K562 (cell line): ENCODE data around the gene SPATA13.

Source experiments
- BRCA1 ChIP-seq, 2 experiments: fragments of 450-650 bp in 1 of 2; sonication (generic) in 1 of 2; formaldehyde crosslinking in 1 of 2; IDR thresholded peaks; 2 replicates each; pipeline versions ENCODE4 v1.5.0 to v1.6.1; 2017 to 2020; ENCODE audit warnings: mild to moderate bottlenecking in 1 of 2, missing genetic modification reagents in 1 of 2
- CTCF ChIP-seq, 3 experiments: IDR thresholded peaks in 2 of 3; conservative IDR thresholded peaks in 1 of 3; 2 replicates each; pipeline ENCODE4 v1.5.1; 2011 to 2012; ENCODE audit warnings: low read length in 3 of 3, mild to moderate bottlenecking in 3 of 3, control low read depth in 2 of 3, improper control_type of control experiment in 1 of 3, inconsistent platforms in 1 of 3, low read depth in 1 of 3, mixed read lengths in 1 of 3, moderate library complexity in 1 of 3; ENCODE audit not compliant: insufficient read depth in 2 of 3
- EP300 ChIP-seq: IDR thresholded peaks from 2 replicates; pipeline ENCODE4 v1.6.1; 2012; ENCODE audit warnings: low read length, improper control_type of control experiment
- GTF2E2 ChIP-seq: fragments of 200-800 bp; sonication (Bioruptor generic); IDR thresholded peaks from 2 replicates; pipeline ENCODE4 v1.6.1; 2016; ENCODE audit warnings: missing genetic modification characterization, missing compliant biosample characterization
- POLR2A ChIP-seq: fragments of 450-650 bp; conservative IDR thresholded peaks from 2 replicates; pipeline ENCODE4 v1.6.1; 2016
- RBM15 ChIP-seq: fragments of 200-400 bp; formaldehyde crosslinking; IDR thresholded peaks from 2 replicates; pipeline ENCODE4 v1.6.1; 2018; ENCODE audit warnings: mild to moderate bottlenecking, low read length, moderate library complexity; ENCODE audit not compliant: insufficient read depth
- SIN3A ChIP-seq, 2 experiments: fragments of 150-350 bp in 1 of 2; IDR thresholded peaks; 2 replicates each; pipeline ENCODE4 v1.6.1; 2011 to 2016; ENCODE audit warnings: borderline replicate concordance in 2 of 2, low read depth in 2 of 2, low read length in 2 of 2, mild to moderate bottlenecking in 2 of 2, moderate library complexity in 2 of 2; ENCODE audit not compliant: control insufficient read depth in 1 of 2
- YY1 ChIP-seq, 3 experiments: IDR thresholded peaks; 2 replicates each; pipeline ENCODE4 v1.6.1; 2011; ENCODE audit warnings: low read length in 2 of 3, mild to moderate bottlenecking in 2 of 3, moderate library complexity in 2 of 3, borderline replicate concordance in 1 of 3, control low read depth in 1 of 3, low read depth in 1 of 3; ENCODE audit not compliant: insufficient read depth in 3 of 3, insufficient replicate concordance in 2 of 3, control insufficient read depth in 1 of 3, insufficient read length in 1 of 3; ENCODE audit errors: extremely low read depth in 1 of 3
- ZBTB2 ChIP-seq: fragments of 450-650 bp; IDR thresholded peaks from 2 replicates; pipeline ENCODE4 v1.6.1; 2016; ENCODE audit warnings: antibody characterized with exemption
- ZFX ChIP-seq: sonication (generic); formaldehyde crosslinking; IDR thresholded peaks from 2 replicates; pipeline ENCODE4 v1.8.0; 2022; ENCODE audit warnings: mild to moderate bottlenecking, missing genetic modification reagents, moderate library complexity
- ZNF561 ChIP-seq: fragments of 450-650 bp; formaldehyde crosslinking; conservative IDR thresholded peaks from 2 replicates; pipeline ENCODE4 v1.4.0; 2020; ENCODE audit warnings: mild to moderate bottlenecking, moderate library complexity
- ZNF583 ChIP-seq: fragments of 250-450 bp; sonication (Bioruptor Pico); IDR thresholded peaks from 2 replicates; pipeline ENCODE4 v1.4.0; 2020
- ZNF764 ChIP-seq: fragments of 250-450 bp; sonication (Bioruptor Pico); IDR thresholded peaks from 2 replicates; pipeline ENCODE4 v1.4.0; 2020; ENCODE audit warnings: low read depth, mild to moderate bottlenecking, moderate library complexity
- ZSCAN29 ChIP-seq: fragments of 450-650 bp; IDR thresholded peaks from 2 replicates; pipeline ENCODE4 v1.6.1; 2017

GRCh38 chr13:24339937-24340607, 179.6 kb downstream of the SPATA13 start:
- no peak for TF ChIP-seq GTF2E2 (tag)
- TF ChIP-seq POLR2A = no peak
- TF ChIP-seq SIN3A (IDR thresholded peaks at IDR 0.05; ENCODE audit: borderline replicate concordance in 2 of 2, control insufficient read depth in 1 of 2, low read depth in 2 of 2, low read length in 2 of 2) = no peak
- TF ChIP-seq ZFX (CRISPR knock-in tag) = no peak
- TF ChIP-seq YY1 (IDR thresholded peaks at IDR 0.05; ENCODE audit: borderline replicate concordance in 1 of 3, control insufficient read depth in 1 of 3, extremely low read depth in 1 of 3, insufficient read depth in 3 of 3, insufficient read length in 1 of 3, insufficient replicate concordance in 2 of 3, low read depth in 1 of 3, low read length in 2 of 3) = no peak
- no peak for TF ChIP-seq ZBTB2
- no peak for TF ChIP-seq ZNF764 (CRISPR knock-in tag)
- no peak for TF ChIP-seq ZNF583 (CRISPR knock-in tag)
- no peak for TF ChIP-seq ZNF561 (CRISPR knock-in tag)
- no peak for TF ChIP-seq CTCF (IDR thresholded peaks at IDR 0.05 in 2 of 3, conservative IDR thresholded peaks at IDR 0.05 in 1 of 3; ENCODE audit: insufficient read depth in 2 of 3, low read depth in 1 of 3, low read length in 3 of 3)
- no peak for TF ChIP-seq BRCA1 (IDR thresholded peaks at IDR 0.05)
- TF ChIP-seq BRCA1 (CRISPR knock-in tag; IDR thresholded peaks at IDR 0.05) = no peak
- TF ChIP-seq ZSCAN29 = no peak
- no peak for TF ChIP-seq EP300
- no peak for TF ChIP-seq RBM15
